GM19324 (cell line): ENCODE data around the gene EID2B.

Source experiments
- ATAC-seq: cut with Tn5 transposase; IDR thresholded peaks from one replicate; pipeline ENCODE4 v1.9.1; 2021; ENCODE audit warnings: mild to moderate bottlenecking, moderate library complexity; ENCODE audit not compliant: unreplicated experiment, low FRiP score

Gene EID2B

DNA sequence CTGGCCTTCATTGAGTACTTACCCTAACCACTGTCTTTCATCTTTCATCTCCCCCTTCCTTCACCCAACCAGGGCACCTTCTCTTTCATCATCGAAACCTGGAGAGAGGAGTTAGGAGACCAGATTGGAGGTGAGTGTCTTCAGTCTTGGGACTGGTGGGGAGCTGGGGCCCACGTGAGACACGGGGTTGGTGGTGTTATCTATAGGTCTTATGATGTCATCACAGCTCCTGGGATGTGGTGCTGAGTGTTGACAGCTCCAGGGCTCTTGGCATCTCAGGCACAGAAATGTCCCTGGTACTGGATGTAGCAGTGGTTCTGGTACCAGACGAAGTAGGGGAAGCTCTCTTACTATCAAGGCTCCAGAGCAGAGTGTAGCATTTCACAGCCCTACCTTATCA lies 32.1 kb downstream of the EID2B start:
- ATAC-seq = no peak

DNA sequence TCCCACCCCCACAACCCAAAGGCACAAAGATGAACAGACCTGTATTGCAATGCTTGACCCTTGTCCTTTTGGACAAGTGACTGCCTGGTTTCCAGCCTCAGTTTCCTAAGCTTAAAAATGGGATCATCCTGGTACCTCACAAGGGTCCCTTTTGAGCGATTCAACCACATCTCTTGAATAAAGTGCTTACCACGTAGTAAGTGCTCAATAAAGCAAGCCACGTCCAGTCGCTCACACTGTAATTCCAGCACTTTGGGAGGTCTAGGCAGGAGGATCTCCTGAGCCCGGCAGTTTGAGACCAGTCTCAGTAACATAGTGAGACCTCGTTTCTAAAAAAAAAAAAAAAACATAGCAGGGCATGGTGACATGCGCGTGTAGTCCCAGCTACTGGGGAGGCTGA lies 32.7 kb downstream of the EID2B start:
- ATAC-seq = no peak

DNA sequence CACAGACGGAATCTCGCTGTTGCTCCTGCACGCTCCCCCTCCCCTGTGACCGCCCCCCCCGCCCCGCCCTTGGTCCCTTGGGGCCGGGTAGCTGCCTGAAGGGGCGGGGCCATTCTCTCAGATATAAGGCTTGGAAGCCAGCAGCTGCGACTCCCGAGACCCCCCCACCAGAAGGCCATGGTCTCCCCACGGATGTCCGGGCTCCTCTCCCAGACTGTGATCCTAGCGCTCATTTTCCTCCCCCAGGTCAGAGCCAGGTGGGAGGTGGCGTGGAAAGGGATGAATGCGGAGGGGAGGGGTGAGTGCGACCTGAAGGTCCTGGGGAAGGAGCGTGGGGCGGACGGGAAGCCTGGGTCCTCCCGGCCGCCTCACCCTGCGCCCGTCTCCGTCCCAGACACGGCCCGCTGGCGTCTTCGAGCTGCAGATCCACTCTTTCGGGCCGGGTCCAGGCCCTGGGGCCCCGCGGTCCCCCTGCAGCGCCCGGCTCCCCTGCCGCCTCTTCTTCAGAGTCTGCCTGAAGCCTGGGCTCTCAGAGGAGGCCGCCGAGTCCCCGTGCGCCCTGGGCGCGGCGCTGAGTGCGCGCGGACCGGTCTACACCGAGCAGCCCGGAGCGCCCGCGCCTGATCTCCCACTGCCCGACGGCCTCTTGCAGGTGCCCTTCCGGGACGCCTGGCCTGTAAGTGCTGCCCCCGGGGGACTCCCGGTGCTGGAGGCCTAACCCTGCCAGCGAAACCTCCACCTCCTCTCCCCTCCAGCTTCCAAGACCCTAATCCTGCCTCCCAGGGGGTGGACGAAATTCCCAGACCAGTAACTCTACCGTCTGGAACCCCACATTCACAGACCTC lies 33.6 kb downstream of the EID2B start, which contains the start of gene DLL3:
Gene DLL3, plus strand, starts transcription at position 150 of the 845 bp plus-strand sequence. Its CDS starts 28 bp downstream, at position 178.
- ATAC-seq = no peak

DNA sequence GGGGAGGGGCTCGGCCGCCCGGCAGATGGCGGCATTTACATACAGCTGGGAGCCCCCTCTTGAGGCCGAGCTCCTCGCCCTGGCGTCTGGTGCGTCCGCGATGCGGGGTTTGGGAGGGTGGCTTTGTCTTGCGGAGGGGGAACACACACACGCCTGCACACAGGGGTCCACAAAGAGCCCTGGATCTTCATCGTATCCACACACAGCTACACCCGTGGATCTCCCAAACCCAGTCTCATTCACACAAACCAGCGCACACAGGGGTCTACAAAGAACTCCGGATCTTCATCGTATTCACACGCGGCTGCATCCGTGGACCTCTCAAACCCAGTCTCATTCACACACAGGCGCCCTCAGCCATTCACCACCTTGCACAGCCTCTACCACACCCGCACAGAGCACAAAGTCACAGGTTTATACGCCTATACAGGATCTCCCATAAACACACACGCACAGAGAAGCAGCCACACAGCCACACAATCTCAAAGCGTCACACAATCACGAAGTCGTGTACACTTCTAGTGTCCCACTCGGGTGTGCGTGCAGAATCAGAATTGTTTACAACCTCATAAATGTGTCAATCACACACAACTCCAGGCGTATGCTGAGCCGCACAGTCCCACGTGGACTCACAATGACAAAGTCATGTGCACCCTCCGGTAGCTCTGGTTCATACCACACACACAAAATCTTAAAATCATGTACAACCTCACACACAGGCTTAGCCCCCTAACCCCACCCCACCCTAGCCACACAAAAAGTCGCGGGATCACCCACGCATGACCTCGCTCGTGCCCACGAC lies 34.5 kb downstream of the EID2B start:
- ATAC-seq = no peak

DNA sequence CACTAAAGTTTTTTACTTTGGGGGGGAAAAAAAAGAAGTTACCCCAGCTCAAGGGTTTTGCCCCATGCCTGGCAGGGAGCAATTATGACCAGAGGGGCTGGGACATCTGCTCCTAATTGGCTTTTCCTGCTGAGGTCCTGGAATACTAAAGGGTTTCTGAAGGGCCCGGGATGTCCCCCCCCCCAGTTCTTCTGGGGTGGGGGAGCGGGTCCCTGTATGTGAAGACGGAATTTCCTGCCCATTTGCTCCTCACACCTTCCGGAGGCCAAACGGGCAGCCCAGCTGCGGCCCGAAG lies 35.0 kb downstream of the EID2B start:
- no peak for ATAC-seq

DNA sequence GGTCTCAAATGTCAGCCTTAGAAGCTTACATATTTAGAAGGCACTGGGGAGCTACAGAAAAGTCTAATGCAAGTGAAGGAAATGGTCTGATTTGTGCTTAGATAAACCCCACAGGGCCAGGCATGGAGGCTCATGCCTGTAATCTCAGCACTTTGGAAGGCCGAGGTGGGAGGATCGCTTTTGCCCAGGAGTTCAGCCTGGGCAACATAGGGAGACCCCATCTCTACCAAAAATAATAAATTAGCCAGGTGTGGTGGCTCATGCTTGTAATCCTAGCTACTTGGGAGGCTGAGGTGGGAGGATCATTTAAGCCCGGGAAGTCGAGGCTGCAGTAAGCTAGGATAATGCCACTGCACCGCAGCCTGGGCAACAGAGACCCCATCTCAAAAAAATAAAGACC lies 36.6 kb downstream of the EID2B start:
- ATAC-seq = no peak

DNA sequence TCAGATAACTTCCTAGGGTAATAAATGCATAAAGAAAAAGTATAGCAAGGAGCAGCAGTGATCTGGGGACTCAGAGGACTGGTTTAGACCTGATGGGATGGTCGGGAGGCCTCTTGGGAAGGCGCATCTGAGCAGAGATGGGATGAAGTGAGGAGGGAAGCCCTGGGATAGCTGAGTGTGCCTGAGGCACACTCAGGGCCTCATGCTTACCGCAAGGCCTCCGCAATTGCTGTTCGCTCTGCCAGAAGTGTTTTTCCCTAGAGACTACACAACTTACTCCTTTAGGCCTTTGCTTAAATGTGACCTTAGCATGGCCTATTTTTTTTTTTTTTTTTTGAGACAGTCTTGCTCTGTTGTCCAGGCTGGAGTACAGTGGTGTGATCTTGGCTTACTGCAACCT lies 38.0 kb downstream of the EID2B start:
- ATAC-seq = no peak

DNA sequence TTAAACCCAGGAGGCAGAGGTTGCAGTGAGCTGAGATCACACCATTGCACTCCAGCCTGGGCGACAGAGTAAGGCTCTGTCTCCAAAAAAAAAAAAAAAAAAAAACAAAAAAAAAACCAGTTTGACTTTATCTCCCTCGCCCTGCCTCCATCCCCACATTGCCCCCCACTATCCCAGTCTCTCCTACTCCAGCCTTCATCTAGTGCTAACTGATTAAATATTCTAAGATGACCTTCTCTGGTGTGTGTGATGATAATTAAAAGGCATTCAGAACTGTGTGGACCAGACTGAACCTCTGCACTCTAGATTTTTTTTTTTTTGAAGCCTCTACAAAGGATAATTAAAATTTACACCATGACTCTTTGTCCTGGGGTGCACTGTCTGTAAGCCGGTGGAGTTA lies 39.9 kb downstream of the EID2B start:
- no peak for ATAC-seq

DNA sequence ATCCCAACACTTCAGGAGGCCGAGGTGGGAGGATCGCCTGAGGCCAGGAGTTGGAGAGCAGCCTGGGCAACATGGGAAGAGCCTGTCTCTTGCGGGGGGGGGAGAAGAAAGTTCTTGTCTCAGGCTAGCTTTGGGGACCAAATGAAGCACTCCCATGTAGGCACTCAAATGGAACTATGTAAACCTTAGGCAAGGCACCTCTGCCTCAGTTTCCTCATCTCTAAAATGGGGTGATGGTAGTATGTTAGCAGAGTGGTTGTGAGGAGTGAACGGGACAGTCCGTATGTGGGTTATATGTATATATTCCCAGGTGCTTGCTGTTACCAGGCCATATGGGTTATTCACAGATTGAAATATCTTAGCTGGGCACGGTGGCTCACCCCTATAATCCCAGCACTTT lies 40.4 kb downstream of the EID2B start:
- ATAC-seq = no peak

DNA sequence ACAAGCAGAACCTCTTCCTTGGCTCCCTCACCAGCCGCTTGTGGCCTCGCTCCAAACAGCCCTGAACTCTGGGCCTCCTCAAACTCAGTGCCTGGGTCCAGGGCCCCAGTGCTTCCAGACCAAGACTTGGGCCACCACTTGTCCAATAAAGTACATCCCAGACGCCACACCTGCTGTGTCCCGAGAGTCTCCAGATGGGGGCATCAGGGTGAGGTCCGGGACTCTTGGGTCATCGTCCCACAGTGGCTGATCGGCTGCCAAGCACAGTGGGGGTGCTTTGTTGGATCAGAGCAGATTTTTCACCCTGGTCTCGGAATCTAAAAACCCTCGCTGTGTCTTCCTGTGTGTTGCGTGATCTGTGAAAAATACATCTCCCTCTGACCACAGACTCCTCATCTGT lies 42.9 kb downstream of the EID2B start:
- ATAC-seq = no peak

DNA sequence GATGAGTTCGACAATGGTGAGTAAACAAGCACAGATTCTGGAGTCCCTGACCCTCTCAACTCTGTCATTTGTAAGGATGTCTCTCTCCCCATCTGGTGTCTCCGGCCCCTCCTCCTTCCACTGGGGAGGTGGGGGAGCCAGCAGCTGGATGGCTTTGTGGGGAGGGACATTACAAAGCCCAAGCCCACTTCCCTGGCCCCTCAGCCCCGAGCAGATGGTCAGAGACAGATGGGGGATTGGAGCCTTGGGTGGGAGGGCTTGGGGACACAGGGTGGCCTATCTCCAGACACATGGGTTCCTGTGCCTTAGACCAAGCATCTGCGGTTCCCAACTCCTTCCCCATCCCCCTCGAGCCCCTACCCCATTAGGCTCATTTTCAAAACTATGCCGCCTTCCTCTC lies 49.5 kb downstream of the EID2B start:
- no peak for ATAC-seq

DNA sequence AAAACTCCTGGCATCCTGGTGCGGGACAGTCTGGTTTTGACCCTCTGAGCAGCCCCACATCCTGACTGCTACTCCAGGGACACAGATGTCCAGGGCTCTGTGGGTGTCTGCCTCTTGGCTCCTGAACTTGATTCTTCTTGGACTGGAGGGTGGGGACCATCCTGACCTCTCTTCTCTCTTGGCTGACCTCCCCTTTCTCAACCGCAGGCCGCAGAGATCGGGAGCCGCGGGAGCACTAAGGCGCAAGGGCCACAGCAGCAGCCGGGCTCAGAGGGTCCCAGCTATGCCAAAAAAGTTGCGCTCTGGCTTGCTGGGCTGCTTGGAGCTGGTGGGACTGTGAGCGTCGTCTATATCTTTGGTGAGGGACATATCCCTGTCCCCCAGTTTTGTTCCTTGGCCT lies 51.0 kb downstream of the EID2B start:
- no peak for ATAC-seq

DNA sequence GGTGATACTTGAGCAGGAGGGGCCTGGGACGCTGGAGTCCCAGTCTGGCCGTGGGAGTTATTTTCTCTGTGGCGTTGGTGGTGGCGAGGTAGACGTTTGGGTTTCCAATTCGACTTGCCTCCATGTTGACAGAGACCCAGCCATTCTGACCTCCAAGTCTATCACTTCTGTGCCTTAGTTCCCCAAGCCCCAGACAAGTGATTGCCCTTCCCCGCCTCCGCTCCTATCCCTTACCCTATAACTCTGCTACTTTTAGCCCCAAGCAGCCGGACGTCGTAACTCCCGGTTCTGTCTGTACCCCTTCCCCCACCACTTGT lies 51.5 kb downstream of the EID2B start:
- ATAC-seq = no peak
